Effector memory CD8-positive, alpha-beta T cell (primary cell): ENCODE results near the gene VSIG2.

Experiments used
- ATAC-seq: fragments of 150-1000 bp; cut with Tn5 transposase; replicated peaks from 2 replicates; pipeline ENCODE4 v1.10.0; 2021; ENCODE audit warnings: mild to moderate bottlenecking, moderate library complexity
- DNase-seq, 3 experiments: peaks; one replicate each; pipeline ENCODE4 v3.0.0; 2021
- H3K27ac Mint-ChIP-seq, 2 donors: one replicate each; pipeline ENCODE4 v1.8.0; 2022; ENCODE audit warnings: mild to moderate bottlenecking in 2 of 2, mixed read lengths in 2 of 2, moderate library complexity in 2 of 2
- H3K27me3 Mint-ChIP-seq, 2 donors: one replicate each; pipeline ENCODE4 v1.8.0; 2022; ENCODE audit warnings: mixed read lengths in 2 of 2
- H3K36me3 Mint-ChIP-seq: one replicate; pipeline ENCODE4 v1.8.0; 2022; ENCODE audit warnings: mild to moderate bottlenecking, moderate library complexity, mixed read lengths; ENCODE audit not compliant: insufficient read depth
- H3K4me1 Mint-ChIP-seq, 2 donors: one replicate each; pipeline ENCODE4 v1.8.0; 2022; ENCODE audit warnings: low read depth in 2 of 2, mixed read lengths in 2 of 2
- H3K4me3 Mint-ChIP-seq, 2 donors: one replicate each; pipeline ENCODE4 v1.8.0; 2022; ENCODE audit warnings: mild to moderate bottlenecking in 2 of 2, mixed read lengths in 2 of 2, moderate library complexity in 2 of 2
- H3K9me3 Mint-ChIP-seq, 2 donors: one replicate each; pipeline ENCODE4 v1.8.0; 2022; ENCODE audit warnings: mixed read lengths in 2 of 2

The VSIG2 gene

DNA sequence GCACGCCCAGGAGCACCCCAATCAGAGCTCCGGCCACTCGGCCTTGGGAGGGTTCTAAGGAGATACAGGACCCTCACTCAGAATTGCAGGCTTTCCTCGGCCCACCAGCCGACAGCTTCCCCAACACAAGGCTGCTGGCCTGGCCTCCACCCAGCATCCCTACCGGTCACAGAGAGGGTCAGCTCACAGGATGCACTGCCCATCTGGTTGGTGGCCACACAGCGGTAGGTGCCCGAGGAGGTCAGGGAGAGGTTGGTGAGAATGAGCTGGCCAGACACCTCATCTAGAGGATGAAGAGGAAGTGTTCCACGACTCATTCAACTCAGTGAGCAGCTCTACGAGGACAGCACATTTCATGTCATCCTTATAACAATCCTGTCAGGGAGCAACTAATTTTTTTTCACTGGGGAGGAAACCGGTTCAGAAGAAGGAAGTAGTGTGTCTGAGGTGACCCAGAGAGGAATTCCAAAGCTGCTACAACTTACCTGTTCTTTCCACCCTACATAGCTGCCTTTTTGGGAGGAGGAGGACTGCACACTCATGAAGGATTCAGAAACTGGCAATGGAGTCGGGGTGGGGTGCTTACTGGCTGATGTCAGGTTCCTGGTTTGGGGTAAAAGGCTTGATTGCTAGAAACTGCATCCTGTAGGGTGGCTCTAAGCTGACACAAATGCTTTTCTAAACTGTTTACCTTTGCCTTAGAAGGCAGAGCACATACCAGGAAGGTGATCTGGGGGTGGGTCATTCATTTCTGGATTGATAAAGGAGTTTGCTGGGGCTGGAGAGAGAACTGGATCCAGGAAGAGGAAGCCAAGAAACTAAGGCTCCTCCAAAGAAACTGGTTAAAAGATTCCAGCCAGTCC, 3.3 kb downstream of the VSIG2 start:
- Mint-ChIP-seq H3K36me3 (peaks cover 4% of the 10 kb centered on the region), H3K9me3 (no peaks in the 10 kb centered on the region), H3K27me3 (peaks cover 7 to 20% of the 10 kb centered on the region in 2 donors), H3K27ac (no peak overlapping the region), H3K4me3 (no peak overlapping the region), H3K4me1 (peaks cover 4 to 9% of the 10 kb centered on the region in 2 donors)
- ATAC-seq (no peak), DNase-seq (no peak)

DNA sequence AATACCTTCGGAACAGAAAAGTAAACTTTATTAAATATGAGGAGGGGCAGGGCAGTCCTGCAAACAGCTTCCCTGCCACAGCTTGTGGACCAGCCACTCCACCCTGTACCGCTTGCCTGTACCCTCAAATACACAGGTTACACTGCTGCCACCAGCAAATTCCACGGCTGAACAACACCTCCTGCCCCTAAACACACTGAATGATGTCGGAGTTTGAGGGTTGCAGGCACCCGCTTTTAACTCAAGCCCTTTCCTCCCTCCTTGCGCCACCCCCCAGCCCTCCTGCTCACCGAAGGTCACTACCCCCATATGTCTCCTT, 4.0 kb downstream of the VSIG2 start:
- no peak for DNase-seq
- Mint-ChIP-seq H3K27ac (no peak overlapping the region), H3K36me3 (peaks cover 4% of the 10 kb centered on the region), H3K9me3 (no peaks in the 10 kb centered on the region), H3K4me3 (no peak overlapping the region), H3K4me1 (peaks cover 4 to 9% of the 10 kb centered on the region in 2 donors), H3K27me3 (peaks cover 7 to 15% of the 10 kb centered on the region in 2 donors)
- no peak for ATAC-seq

DNA sequence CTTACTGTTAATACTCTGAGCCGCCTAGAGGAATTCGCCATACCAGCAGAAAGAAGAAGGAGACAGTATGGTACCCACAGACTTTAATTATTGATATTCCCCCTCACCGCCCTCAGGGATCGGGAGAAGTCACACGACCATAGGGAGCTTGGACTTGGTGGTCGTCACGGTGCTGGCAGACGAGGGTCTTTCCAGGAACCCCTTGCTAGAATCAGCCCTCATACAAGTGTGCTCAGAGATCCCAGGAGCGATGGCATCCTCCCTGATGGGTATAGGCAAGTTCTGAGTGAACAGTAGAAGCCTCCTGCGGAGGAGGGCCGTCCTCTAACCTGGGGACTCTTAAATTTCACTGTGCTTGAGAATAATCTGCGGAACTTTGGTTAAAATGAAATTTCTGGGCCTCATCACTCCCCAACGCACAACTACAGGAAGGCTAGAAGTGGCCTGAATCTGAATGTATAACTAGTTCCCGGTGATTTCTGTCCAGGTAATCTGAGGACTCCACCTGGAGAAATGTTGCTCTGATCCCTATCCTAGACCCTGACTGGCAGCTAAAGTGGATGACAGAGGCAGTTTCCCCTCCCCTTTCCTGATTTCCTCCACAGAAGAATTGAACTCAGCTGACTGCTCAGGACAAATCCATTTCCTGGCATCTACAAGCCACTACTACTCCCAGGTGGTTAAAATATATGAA, 4.5 kb downstream of the VSIG2 start:
- peaks cover 4% of the 10 kb centered on the region for H3K36me3 Mint-ChIP-seq
- peak overlapping the region; percentile 89 to 93 for H3K4me3 Mint-ChIP-seq
- H3K27ac Mint-ChIP-seq: peak overlapping the region in 1 of 2 donors; percentile 89
- peaks cover 4 to 9% of the 10 kb centered on the region in 2 donors for H3K4me1 Mint-ChIP-seq
- peaks cover 7 to 15% of the 10 kb centered on the region in 2 donors for H3K27me3 Mint-ChIP-seq
- H3K9me3 Mint-ChIP-seq: no peaks in the 10 kb centered on the region
- ATAC-seq (no peak), DNase-seq (no peak)

DNA sequence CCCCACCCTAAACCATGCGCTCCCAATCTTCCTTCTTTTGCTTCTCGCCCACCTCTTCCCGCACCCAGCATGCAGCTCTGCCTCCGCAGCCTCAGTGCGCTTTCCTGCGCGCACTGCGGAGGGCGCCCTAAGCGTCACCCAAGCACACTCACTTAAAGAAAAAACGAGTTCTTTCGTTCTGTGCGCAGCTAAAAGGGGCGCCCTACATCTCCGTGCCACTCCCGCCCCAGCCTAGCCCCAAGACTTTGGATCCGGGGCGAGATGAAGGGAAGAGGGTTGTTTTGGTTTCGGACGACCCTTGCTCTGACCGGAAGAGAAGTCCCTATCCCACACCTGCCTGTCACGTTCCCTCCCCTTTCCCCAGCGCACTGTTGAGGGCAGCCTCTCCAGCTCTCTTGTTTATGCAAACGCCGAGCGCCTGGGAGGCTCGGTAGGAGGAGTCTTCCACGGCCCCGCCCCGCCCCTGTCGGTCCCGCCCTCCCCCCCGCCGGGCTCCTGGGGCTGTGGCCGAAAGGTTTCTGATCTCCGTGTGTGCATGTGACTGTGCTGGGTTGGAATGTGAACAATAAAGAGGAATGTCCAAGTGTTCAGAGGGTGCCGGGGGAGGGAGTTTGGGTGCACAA, 5.3 kb downstream of the VSIG2 start:
- peak overlapping the region; percentile 83 to 89 for H3K27ac Mint-ChIP-seq
- no peaks in the 10 kb centered on the region for H3K9me3 Mint-ChIP-seq
- peak; percentile 91 for ATAC-seq
- H3K36me3 Mint-ChIP-seq: peaks cover 4% of the 10 kb centered on the region
- H3K4me1 Mint-ChIP-seq: peaks cover 4 to 9% of the 10 kb centered on the region in 2 donors
- H3K4me3 Mint-ChIP-seq: peak overlapping the region; percentile 89 to 93
- peak; percentile 66 to 76 (median 66) for DNase-seq
- H3K27me3 Mint-ChIP-seq: peaks cover 11 to 23% of the 10 kb centered on the region in 2 donors

DNA sequence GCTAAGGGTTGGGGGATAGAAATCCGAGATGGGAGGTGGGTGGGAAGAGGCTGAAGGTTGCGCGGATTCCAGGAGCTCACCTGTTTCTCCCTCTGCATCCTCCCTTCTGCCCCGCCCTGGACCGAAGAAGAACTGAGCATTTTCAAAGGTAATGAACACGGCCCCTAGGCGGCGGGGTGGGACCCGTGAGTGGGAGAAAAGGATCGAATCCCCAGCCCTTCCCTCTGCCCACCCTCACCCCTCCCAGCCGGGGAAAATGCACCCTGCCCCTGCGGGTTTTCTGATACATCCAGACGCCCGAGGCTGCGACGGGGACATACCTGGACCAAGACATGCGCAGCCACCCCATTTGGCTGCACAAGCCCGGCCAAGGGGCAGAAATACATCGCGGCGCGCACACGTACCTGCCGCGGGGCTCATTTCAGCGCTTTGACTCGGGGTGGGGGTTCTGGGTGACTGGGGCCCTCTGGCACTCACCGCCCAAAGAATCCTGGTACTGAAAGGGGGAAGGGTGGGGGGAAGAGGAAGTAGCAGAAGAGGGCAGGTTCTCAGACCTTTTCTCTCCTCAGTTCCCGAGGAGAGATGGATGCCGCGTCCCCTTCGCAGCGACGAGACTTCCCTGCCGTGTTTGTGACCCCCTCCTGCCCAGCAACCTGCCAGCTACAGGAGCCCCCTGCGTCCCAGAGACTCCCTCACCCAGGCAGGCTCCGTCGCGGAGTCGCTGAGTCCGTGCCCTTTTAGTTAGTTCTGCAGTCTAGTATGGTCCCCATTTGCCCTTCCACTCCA, 6.0 kb downstream of the VSIG2 start:
- Mint-ChIP-seq H3K27ac (peak overlapping the region; percentile 83 to 89), H3K4me3 (peak overlapping the region; percentile 89 to 93), H3K36me3 (peaks cover 4% of the 10 kb centered on the region), H3K9me3 (no peaks in the 10 kb centered on the region), H3K27me3 (peaks cover 18 to 27% of the 10 kb centered on the region in 2 donors), H3K4me1 (peaks cover 4 to 9% of the 10 kb centered on the region in 2 donors)
- DNase-seq (peak in 1 of 3 experiments; percentile 24), ATAC-seq (peak; percentile 19)

DNA sequence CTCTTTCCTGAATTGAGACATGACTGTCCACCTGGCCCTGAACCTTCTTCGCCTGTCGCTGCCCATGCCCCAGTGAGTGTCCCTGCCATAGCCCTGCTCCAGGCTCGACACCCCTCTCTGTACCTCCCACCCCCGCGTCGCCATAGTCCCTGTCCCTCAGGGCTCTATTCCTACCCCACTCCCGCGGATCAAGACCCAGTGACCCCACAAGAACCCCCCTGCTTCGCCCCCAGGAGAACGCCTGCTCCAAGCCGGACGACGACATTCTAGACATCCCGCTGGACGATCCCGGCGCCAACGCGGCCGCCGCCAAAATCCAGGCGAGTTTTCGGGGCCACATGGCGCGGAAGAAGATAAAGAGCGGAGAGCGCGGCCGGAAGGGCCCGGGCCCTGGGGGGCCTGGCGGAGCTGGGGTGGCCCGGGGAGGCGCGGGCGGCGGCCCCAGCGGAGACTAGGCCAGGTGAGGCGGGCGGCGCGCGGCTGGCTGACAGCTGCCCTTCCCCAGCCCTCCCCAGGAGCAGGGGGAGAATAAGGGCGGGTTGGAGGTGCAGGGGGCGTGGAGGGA, 6.7 kb downstream of the VSIG2 start:
- DNase-seq (no peak), ATAC-seq (no peak)
- Mint-ChIP-seq H3K4me3 (peak overlapping the region; percentile 89 to 93), H3K36me3 (peaks cover 5% of the 10 kb centered on the region), H3K27ac (no peak overlapping the region), H3K4me1 (peaks cover 8 to 16% of the 10 kb centered on the region in 2 donors), H3K27me3 (peaks cover 18 to 27% of the 10 kb centered on the region in 2 donors), H3K9me3 (no peaks in the 10 kb centered on the region)

DNA sequence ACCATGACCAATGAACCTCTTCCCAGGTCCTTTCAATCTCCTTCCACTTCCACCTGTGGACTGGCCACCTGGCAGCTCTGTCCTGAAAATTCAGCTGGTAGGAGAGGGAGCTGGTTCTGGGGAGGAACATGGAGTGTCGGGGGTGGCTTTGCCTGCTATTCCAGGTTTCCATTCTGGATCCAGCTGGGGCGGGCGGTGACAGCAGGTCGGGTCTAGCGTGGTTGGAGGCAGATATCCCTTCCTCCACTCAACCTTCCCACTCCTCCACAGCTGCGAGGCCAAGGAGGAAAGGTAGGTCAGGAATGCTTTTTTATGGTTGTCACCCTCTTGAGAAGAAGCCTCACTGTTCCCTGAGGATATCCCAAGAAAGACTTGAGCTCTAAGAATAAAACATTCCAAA, 9.0 kb downstream of the VSIG2 start:
- Mint-ChIP-seq H3K36me3 (peaks cover 9% of the 10 kb centered on the region), H3K4me1 (peaks cover 17 to 27% of the 10 kb centered on the region in 2 donors), H3K27ac (no peak overlapping the region), H3K27me3 (peaks cover 23 to 34% of the 10 kb centered on the region in 2 donors), H3K9me3 (no peaks in the 10 kb centered on the region), H3K4me3 (no peak overlapping the region)
- ATAC-seq: no peak
- no peak for DNase-seq

DNA sequence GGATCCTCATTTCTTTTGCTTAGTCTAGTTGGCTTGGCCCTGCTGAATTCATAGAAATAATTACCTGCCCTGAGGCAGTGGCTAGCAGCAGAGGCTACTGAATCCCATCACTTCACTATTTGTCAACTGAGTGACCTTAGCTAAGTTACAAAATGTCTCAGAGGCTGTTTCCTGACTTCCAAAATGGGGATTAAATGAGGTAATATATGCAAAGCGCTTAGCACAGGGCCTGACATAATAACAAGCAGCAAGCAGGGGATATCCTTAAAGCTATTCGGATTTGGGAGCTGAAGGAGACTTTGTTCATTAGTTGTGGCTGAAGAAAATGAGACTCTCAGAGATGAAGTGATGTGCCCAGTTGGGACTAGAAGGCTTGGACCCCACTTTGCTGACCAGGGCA, 9.5 kb downstream of the VSIG2 start:
- DNase-seq (no peak), ATAC-seq (no peak)
- Mint-ChIP-seq H3K4me3 (no peak overlapping the region), H3K27ac (no peak overlapping the region), H3K9me3 (no peaks in the 10 kb centered on the region), H3K27me3 (peaks cover 23 to 34% of the 10 kb centered on the region in 2 donors), H3K36me3 (peaks cover 9% of the 10 kb centered on the region), H3K4me1 (peaks cover 17 to 27% of the 10 kb centered on the region in 2 donors)

DNA sequence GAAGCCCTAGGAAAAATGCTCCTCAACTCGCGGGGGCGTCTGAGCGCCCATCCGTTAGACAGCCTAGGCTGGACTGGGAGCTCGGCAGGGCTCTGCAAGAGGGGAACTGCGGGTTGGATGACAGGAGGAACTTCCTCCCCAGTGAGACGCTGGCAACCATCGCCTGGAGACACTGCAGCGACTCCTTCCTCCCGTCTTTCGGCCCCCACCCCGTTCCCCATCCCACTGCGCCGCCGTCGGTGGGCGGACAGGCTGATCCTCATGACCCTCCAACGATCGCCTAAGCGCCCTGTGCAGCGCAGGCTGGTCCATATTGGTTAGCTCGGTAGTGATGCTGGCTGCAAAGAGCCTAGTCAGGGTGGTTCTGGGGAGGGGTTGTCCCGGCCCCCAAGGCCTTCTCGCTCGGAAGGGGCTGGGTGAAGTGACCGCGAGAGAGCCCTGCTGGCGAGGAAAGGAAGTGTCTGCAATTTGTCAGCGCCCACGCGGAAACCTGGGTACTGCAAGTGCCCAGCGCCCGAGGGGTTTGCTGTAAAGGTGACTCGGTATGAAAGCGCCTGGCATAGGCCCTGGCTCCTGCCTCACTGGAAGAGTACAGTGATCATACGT, 11.7 kb downstream of the VSIG2 start:
- Mint-ChIP-seq H3K27me3 (peaks cover 23 to 43% of the 10 kb centered on the region in 2 donors), H3K36me3 (peaks cover 6% of the 10 kb centered on the region), H3K27ac (no peak overlapping the region), H3K4me3 (peak overlapping the region; percentile 80 to 88), H3K9me3 (no peaks in the 10 kb centered on the region), H3K4me1 (peaks cover 12 to 21% of the 10 kb centered on the region in 2 donors)
- ATAC-seq: peak; percentile 69
- peak; percentile 40 to 48 (median 48) for DNase-seq

DNA sequence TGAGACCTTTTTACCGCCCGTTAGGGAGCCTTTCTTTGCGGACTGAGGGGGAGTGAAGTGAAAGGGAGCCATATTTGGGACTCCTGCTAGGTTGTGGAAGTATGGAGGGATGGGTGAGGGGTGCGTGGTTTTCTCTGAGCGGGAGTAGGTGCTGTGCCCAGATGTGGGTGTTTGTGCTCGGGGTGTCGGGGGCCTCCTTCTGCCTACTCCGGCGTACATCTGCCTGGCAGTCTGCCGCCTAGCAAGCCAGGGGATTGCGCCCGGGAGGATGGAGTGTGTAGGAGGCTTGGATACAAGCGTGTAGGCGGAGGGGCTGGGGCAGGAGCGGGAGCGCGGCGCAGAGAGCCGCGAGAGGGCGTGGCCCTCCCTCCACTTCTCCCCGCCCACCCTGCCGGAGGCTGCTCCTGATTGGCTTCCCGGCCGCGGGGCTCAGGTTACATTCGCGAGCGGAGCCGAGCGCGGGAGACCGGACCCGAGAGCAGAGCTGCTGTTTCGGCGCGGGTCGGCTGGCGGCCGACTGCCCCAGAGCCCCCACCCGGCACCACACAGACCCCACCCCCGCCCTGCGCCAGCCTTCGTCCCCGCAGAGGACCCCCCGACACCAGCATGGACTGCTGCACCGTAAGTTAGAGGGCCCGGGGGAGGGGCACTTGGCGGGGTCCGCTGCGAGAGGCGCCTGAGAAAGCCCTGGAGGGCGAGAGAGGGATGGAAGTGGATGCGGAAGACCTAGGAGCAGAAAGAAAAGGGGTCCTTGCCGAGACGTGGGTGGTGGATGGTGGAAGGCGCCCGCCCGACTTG, 12.4 kb downstream of the VSIG2 start, which contains the start of gene NRGN:
TSS of gene NRGN (plus strand) at position 464 of the 798 bp plus-strand sequence. CDS start at position 607, 143 bp downstream.
- ATAC-seq: peak; percentile 88
- Mint-ChIP-seq H3K4me1 (peaks cover 12 to 18% of the 10 kb centered on the region in 2 donors), H3K36me3 (peaks cover 6% of the 10 kb centered on the region), H3K27me3 (peaks cover 23 to 43% of the 10 kb centered on the region in 2 donors), H3K27ac (peak within 1 kb of the TSS in 1 of 2 donors; percentile 18), H3K9me3 (no peaks in the 10 kb centered on the region), H3K4me3 (peak within 1 kb of the TSS; percentile 80 to 88)
- DNase-seq: peak; percentile 71 to 73 (median 72)

DNA sequence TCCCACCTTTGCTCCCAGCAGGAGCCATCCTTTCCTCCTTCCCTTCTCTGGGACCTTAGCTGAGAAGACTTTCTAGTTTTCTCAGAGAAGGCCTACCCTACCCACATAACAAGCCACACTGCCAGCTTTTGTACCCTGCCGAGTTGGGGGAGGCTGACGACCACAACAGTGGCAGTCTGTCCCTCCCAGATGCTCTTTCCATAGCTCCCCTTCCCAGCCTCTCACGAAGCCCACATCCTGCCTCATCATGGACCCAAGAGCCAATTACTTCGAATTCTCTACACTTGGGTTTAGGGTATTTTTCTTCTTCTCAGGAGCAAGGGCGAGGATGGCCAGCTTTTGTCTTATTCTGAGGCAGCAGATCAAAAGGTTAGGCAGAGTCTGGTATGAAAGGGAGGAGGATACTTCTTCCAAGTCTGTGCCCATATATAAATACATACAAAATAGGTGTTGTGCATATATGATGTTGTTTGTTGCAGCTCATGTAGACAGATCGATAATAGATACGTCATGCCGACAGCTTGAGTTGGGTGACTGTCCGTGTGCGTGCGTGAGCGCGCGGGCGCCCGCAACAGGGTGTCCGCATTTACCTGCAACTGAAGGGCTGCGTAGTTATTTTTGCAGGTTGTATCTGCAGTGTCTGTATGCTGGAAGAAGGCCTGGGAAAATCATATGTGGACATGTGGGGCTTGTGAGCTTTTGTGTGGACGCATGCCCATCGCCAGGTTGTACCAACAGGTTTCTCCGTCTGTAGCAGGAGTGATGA, 13.2 kb downstream of the VSIG2 start:
- Mint-ChIP-seq H3K4me3 (peak overlapping the region; percentile 80 to 88), H3K36me3 (peaks cover 6% of the 10 kb centered on the region), H3K4me1 (peaks cover 12 to 18% of the 10 kb centered on the region in 2 donors), H3K9me3 (no peaks in the 10 kb centered on the region), H3K27me3 (peaks cover 23 to 43% of the 10 kb centered on the region in 2 donors), H3K27ac (peak overlapping the region in 1 of 2 donors; percentile 18)
- ATAC-seq (no peak), DNase-seq (no peak)
